H1 (cell line): ENCODE measurements around the gene GSPT2. TPM values are rescaled to one million over a fixed set of nuclear protein-coding genes. Genes with fewer than 3 reads are reported as not detected.

Source experiments
- CTCF ChIA-PET: fragments of 300-600 bp; sonication (Branson Sonifier 250); formaldehyde crosslinking; loops from one replicate; lab custom pipeline; 2021; ENCODE audit not compliant: partially characterized antibody; lab: Charles Lee
- POLR2A ChIA-PET: fragments of 300-600 bp; sonication (Branson Sonifier 250); formaldehyde crosslinking; loops from one replicate; lab custom pipeline; 2021; ENCODE audit warnings: inconsistent platforms; ENCODE audit not compliant: partially characterized antibody; lab: Charles Lee
- DNase-seq, 2 experiments: peaks; one replicate each; pipeline versions ENCODE4 v3.0.0 to v3.0.0-alpha.2; 2010 to 2022; ENCODE audit warnings: low spot score in 2 of 2, low read depth in 1 of 2, mixed read lengths in 1 of 2
- FAIRE-seq: peaks from 2 replicates; lab custom pipeline; 2011; peaks lifted over from hg19 to GRCh38; lab: Jason Lieb, UNC
- H2AFZ ChIP-seq: 2 replicates; pipeline ENCODE4 v1.8.1; 2012; ENCODE audit warnings: low read length, inconsistent platforms
- H2AK5ac ChIP-seq: 2 replicates; pipeline ENCODE4 v1.6.1; 2013; ENCODE audit warnings: low read depth, low read length
- H2BK120ac ChIP-seq: replicated peaks from 2 replicates; pipeline ENCODE3; 2013; ENCODE audit warnings: low read depth, low read length, inconsistent platforms
- H2BK12ac ChIP-seq: 2 replicates; pipeline ENCODE4 v1.6.1; 2013; ENCODE audit warnings: low read depth, low read length
- H2BK15ac ChIP-seq: 2 replicates; pipeline ENCODE4 v1.6.1; 2013; ENCODE audit warnings: low read length
- H2BK20ac ChIP-seq: 2 replicates; pipeline ENCODE4 v1.6.1; 2013; ENCODE audit warnings: low read length
- H2BK5ac ChIP-seq: 2 replicates; pipeline ENCODE4 v1.6.1; 2013; ENCODE audit warnings: low read depth, low read length
- H3K14ac ChIP-seq: 2 replicates; pipeline ENCODE4 v1.6.1; 2013; ENCODE audit warnings: inconsistent platforms; ENCODE audit not compliant: insufficient read length
- H3K18ac ChIP-seq: 2 replicates; pipeline ENCODE4 v1.6.1; 2013; ENCODE audit warnings: low read length; ENCODE audit errors: extremely low read depth
- H3K23ac ChIP-seq: 2 replicates; pipeline ENCODE4 v1.6.1; 2013; ENCODE audit warnings: inconsistent platforms; ENCODE audit not compliant: insufficient read length
- H3K23me2 ChIP-seq: 2 replicates; pipeline ENCODE4 v1.6.1; 2013; ENCODE audit warnings: low read depth, low read length
- H3K27ac ChIP-seq: 2 replicates; pipeline ENCODE4 v1.6.1; 2011; ENCODE audit warnings: low read depth, low read length, inconsistent platforms
- H3K27me3 ChIP-seq, 4 experiments: replicated peaks in 1 of 4; 1 replicate in 1 of 4; 2 replicates in 3 of 4; pipeline versions ENCODE4 v1.6.1 to v1.8.1; 2011 to 2013; ENCODE audit warnings: low read length in 3 of 4, mild to moderate bottlenecking in 3 of 4, inconsistent platforms in 2 of 4, mixed read lengths in 2 of 4, moderate library complexity in 1 of 4; ENCODE audit not compliant: control insufficient read depth in 3 of 4, insufficient read depth in 3 of 4; ENCODE audit errors: extremely low read depth in 1 of 4
- H3K36me3 ChIP-seq, 4 experiments: 2 replicates each; pipeline versions ENCODE4 v1.6.1 to v1.8.1; 2011 to 2013; ENCODE audit warnings: mild to moderate bottlenecking in 4 of 4, low read length in 3 of 4, moderate library complexity in 2 of 4, control low read depth in 1 of 4, inconsistent platforms in 1 of 4; ENCODE audit not compliant: insufficient read depth in 4 of 4, control insufficient read depth in 2 of 4
- H3K4ac ChIP-seq: replicated peaks from 2 replicates; pipeline ENCODE3; 2013; ENCODE audit warnings: low read length, low read depth, mixed read lengths, inconsistent platforms; ENCODE audit not compliant: insufficient read length
- H3K4me1 ChIP-seq, 4 experiments: replicated peaks in 1 of 4; 1 replicate in 1 of 4; 2 replicates in 3 of 4; pipeline versions ENCODE4 v1.6.1 to v1.8.1; 2011 to 2013; ENCODE audit warnings: low read length in 3 of 4, inconsistent platforms in 2 of 4, mixed read lengths in 1 of 4; ENCODE audit not compliant: insufficient read depth in 4 of 4, control insufficient read depth in 3 of 4
- H3K4me2 ChIP-seq, 2 experiments: 2 replicates each; pipeline versions ENCODE4 v1.6.1 to v1.8.1; 2011 to 2013; ENCODE audit warnings: low read depth in 2 of 2, low read length in 2 of 2, control low read depth in 1 of 2, inconsistent platforms in 1 of 2, mild to moderate bottlenecking in 1 of 2; ENCODE audit not compliant: insufficient read depth in 1 of 2
- H3K4me3 ChIP-seq, 4 experiments: fragments of 200-600, 300-600 bp in 1 of 4; sonication (generic), shearing (Covaris generic), sonication (Bioruptor Twin) in 1 of 4; 2 replicates each; pipeline versions ENCODE4 v1.5.1 to v1.8.1; 2011 to 2016; ENCODE audit warnings: low read length in 4 of 4, low read depth in 3 of 4, control low read depth in 2 of 4, inconsistent platforms in 2 of 4, mild to moderate bottlenecking in 2 of 4, mixed read lengths in 1 of 4, moderate library complexity in 1 of 4; ENCODE audit not compliant: insufficient read depth in 2 of 4; ENCODE audit errors: extremely low read depth in 1 of 4
- H3K56ac ChIP-seq: replicated peaks from 2 replicates; pipeline ENCODE3; 2013; ENCODE audit warnings: low read depth, mild to moderate bottlenecking, mixed read lengths, low read length, inconsistent platforms; ENCODE audit not compliant: insufficient read length
- H3K79me1 ChIP-seq: 2 replicates; pipeline ENCODE4 v1.6.1; 2013; ENCODE audit warnings: low read depth, low read length, control low read depth
- H3K79me2 ChIP-seq, 2 experiments: 2 replicates each; pipeline versions ENCODE4 v1.6.1 to v1.8.1; 2012 to 2013; ENCODE audit warnings: low read length in 2 of 2, mild to moderate bottlenecking in 2 of 2, inconsistent platforms in 1 of 2; ENCODE audit not compliant: insufficient read depth in 2 of 2, control insufficient read depth in 1 of 2
- H3K9ac ChIP-seq, 4 experiments: replicated peaks in 1 of 4; 1 replicate in 1 of 4; 2 replicates in 3 of 4; pipeline versions ENCODE4 v1.6.1 to v1.8.1; 2011 to 2013; ENCODE audit warnings: low read depth in 3 of 4, low read length in 3 of 4, control low read depth in 2 of 4, mild to moderate bottlenecking in 2 of 4, moderate library complexity in 2 of 4, inconsistent platforms in 1 of 4; ENCODE audit errors: extremely low read depth in 1 of 4
- H3K9me3 ChIP-seq, 2 experiments: 2 replicates each; pipeline versions ENCODE4 v1.6.1 to v1.8.1; 2012 to 2013; ENCODE audit warnings: mild to moderate bottlenecking in 2 of 2, moderate library complexity in 2 of 2, control low read depth in 1 of 2, inconsistent platforms in 1 of 2, low read depth in 1 of 2, low read length in 1 of 2, mixed read lengths in 1 of 2; ENCODE audit not compliant: insufficient read depth in 2 of 2
- H4K20me1 ChIP-seq, 2 experiments: replicated peaks in 1 of 2; 2 replicates each; pipeline versions ENCODE3 to v1.8.1; 2011 to 2013; ENCODE audit warnings: inconsistent platforms in 2 of 2, low read length in 2 of 2, mild to moderate bottlenecking in 1 of 2; ENCODE audit not compliant: insufficient read depth in 2 of 2, control insufficient read depth in 1 of 2
- H4K5ac ChIP-seq: 2 replicates; pipeline ENCODE4 v1.6.1; 2013; ENCODE audit warnings: low read length, low read depth, mixed read lengths, inconsistent platforms; ENCODE audit not compliant: insufficient read length
- H4K8ac ChIP-seq: 2 replicates; pipeline ENCODE4 v1.8.0; 2013; ENCODE audit warnings: mild to moderate bottlenecking, moderate library complexity, low read length, inconsistent platforms; ENCODE audit not compliant: insufficient read depth; ENCODE audit errors: extremely low read depth
- H4K91ac ChIP-seq: replicated peaks from 2 replicates; pipeline ENCODE3; 2013; ENCODE audit warnings: low read length, mixed read lengths, inconsistent platforms; ENCODE audit not compliant: insufficient read length
- ATF3 ChIP-seq: IDR thresholded peaks from 2 replicates; pipeline ENCODE4 v1.6.1; 2011; ENCODE audit warnings: low read depth, mild to moderate bottlenecking, low read length; ENCODE audit not compliant: insufficient read depth
- BCL11A ChIP-seq, 2 experiments: IDR thresholded peaks; one replicate each; pipeline ENCODE4 v1.6.1; 2011; ENCODE audit warnings: low read depth in 2 of 2, low read length in 2 of 2, mild to moderate bottlenecking in 2 of 2
- BRCA1 ChIP-seq: IDR thresholded peaks from 2 replicates; pipeline ENCODE4 v1.6.1; 2012; ENCODE audit warnings: low read depth, low read length, improper control_type of control experiment
- CBX5 ChIP-seq: fragments of 300-800, 300-1000 bp; sonication (generic); IDR thresholded peaks from 2 replicates; pipeline ENCODE4 v1.7.1; 2016; ENCODE audit warnings: antibody characterized with exemption, low read length, low read depth
- CHD2 ChIP-seq: IDR thresholded peaks from 2 replicates; pipeline ENCODE4 v1.6.1; 2012; ENCODE audit warnings: low read length, improper control_type of control experiment
- MAFK ChIP-seq: IDR thresholded peaks from 2 replicates; pipeline ENCODE4 v1.6.1; 2012; ENCODE audit warnings: low read depth, mild to moderate bottlenecking, improper control_type of control experiment, low read length
- NRF1 ChIP-seq: IDR thresholded peaks from 2 replicates; pipeline ENCODE4 v1.6.1; 2011; ENCODE audit warnings: mild to moderate bottlenecking, low read depth, low read length, improper control_type of control experiment
- PHF8 ChIP-seq: fragments of 200-600 bp; sonication (generic); conservative IDR thresholded peaks from 2 replicates; pipeline ENCODE4 v1.7.1; 2012; ENCODE audit warnings: low read depth, mild to moderate bottlenecking, inconsistent platforms, low read length, moderate library complexity
- RXRA ChIP-seq: IDR thresholded peaks from 2 replicates; pipeline ENCODE4 v1.6.1; 2011; ENCODE audit warnings: low read depth, mild to moderate bottlenecking, low read length, moderate library complexity; ENCODE audit not compliant: insufficient read depth
- SAP30 ChIP-seq: fragments of 300-600 bp; sonication (generic); IDR thresholded peaks from 2 replicates; pipeline ENCODE4 v1.7.1; 2012; ENCODE audit warnings: low read length, moderate library complexity, mild to moderate bottlenecking, inconsistent platforms; ENCODE audit not compliant: insufficient read depth, insufficient replicate concordance
- SIRT6 ChIP-seq: IDR thresholded peaks from one replicate; pipeline ENCODE4 v1.7.1; 2012; ENCODE audit warnings: low read length, inconsistent platforms
- SP1 ChIP-seq: IDR thresholded peaks from 2 replicates; pipeline ENCODE4 v1.6.1; 2011; ENCODE audit warnings: low read depth, low read length
- SP2 ChIP-seq: IDR thresholded peaks from 2 replicates; pipeline ENCODE4 v1.6.1; 2012; ENCODE audit warnings: mild to moderate bottlenecking, low read length, inconsistent platforms
- SP4 ChIP-seq: IDR thresholded peaks from 2 replicates; pipeline ENCODE4 v1.6.1; 2012; ENCODE audit warnings: low read length, inconsistent platforms
- USF2 ChIP-seq: IDR thresholded peaks from 2 replicates; pipeline ENCODE4 v1.6.1; 2011; ENCODE audit warnings: low read length, improper control_type of control experiment
- WGBS, 2 experiments: shearing (Covaris generic) in 1 of 2; methylation state at CpG; one replicate each; pipeline versions ENCODE4 v1.1.6 to v1.1.7; 2013 to 2015; ENCODE audit warnings: low lambda C conversion rate in 2 of 2, mixed read lengths in 2 of 2, inconsistent platforms in 1 of 2, low coverage in 1 of 2, missing lambda C conversion rate in 1 of 2; ENCODE audit not compliant: insufficient replicate concordance in 2 of 2, insufficient coverage in 1 of 2, insufficient read length in 1 of 2; ENCODE audit errors: extremely low coverage in 1 of 2, missing lambda C conversion rate in 1 of 2; 5-methylcytosine and 5-hydroxymethylcytosine counted together
- polyA plus RNA-seq, 7 experiments: library from polyadenylated mRNA; depleted of rRNA in 3 of 7; stranded (reverse) in 5 of 7; unstranded in 2 of 7; fragments of >200 nt in 5 of 7; fragments of 200-250 nt in 2 of 7; gene quantifications; 1 replicate in 5 of 7; 2 replicates in 1 of 7; 4 replicates in 1 of 7; pipeline versions ENCODE4 v1.2.1 to v1.2.3, GENCODE V29; 2011 to 2013; ENCODE audit warnings: missing spikeins in 2 of 7, mixed read lengths in 2 of 7
- total RNA-seq: library from RNA; stranded (reverse); fragmentation: NEBNext Ultra II Directional; extraction: Animal tissue kit (Norgen Biotek cat#: 25700); gene quantifications from 2 replicates; pipeline ENCODE4 v1.2.1, GENCODE V29; 2021

The GSPT2 gene
- total and polyA plus RNA-seq, 2 of the 8 experiments (the other 6 are each of a cell fraction or from before 2014, with no cell fraction given): 10.8 to 28.2 TPM

GRCh38 chrX:51697397-51697796 is 45.8 kb upstream of the GSPT2 start:
- Histone ChIP-seq H3K9me3 (no peaks in the 10 kb centered on the region), H3K9ac (no peak overlapping the region), H3K79me2 (no peaks in the 10 kb centered on the region), H3K23me2 (no peaks in the 10 kb centered on the region), H2BK5ac (no peak overlapping the region), H2BK120ac (no peak overlapping the region), H2BK20ac (no peak overlapping the region), H2BK15ac (no peak overlapping the region), H3K18ac (no peak overlapping the region), H4K91ac (no peak overlapping the region), H3K27ac (no peak overlapping the region), H3K14ac (no peak overlapping the region), H3K4ac (no peak overlapping the region), H3K4me2 (no peak overlapping the region), H4K8ac (no peak overlapping the region), H3K56ac (no peak overlapping the region), H2AFZ (no peak overlapping the region), H4K20me1 (no peaks in the 10 kb centered on the region), H3K36me3 (no peaks in the 10 kb centered on the region), H4K5ac (no peak overlapping the region), H3K4me3 (no peak overlapping the region), H3K23ac (no peak overlapping the region), H2BK12ac (no peak overlapping the region), H2AK5ac (no peak overlapping the region), H3K27me3 (no peaks in the 10 kb centered on the region), H3K4me1 (no peaks in the 10 kb centered on the region), H3K79me1 (no peaks in the 10 kb centered on the region)
- DNase-seq: no peak
- 91% methylated on average over 6 of the region's 8 CpGs; no CpG with 5 or more reads in 1 of the 2 experiments for WGBS, 2 experiments
- ChIA-PET CTCF (no interaction called here), POLR2A (no interaction called here)
- no peak for FAIRE-seq
- TF ChIP-seq MAFK (no peak), PHF8 (no peak), ATF3 (no peak), SIRT6 (no peak), CHD2 (no peak), SP1 (no peak), SP4 (no peak), SAP30 (no peak), CBX5 (no peak), NRF1 (no peak), USF2 (no peak), RXRA (no peak), BCL11A (IDR thresholded peaks at IDR 0.05; ENCODE audit: low read depth in 2 of 2, low read length in 2 of 2) (no peak), BRCA1 (no peak), SP2 (no peak)
